HUES64 (cell line): Measurements from ENCODE around the gene CRACR2A.

Experiments
- H3K27ac ChIP-seq: 2 replicates; pipeline ENCODE4 v1.7.0; 2013; ENCODE audit warnings: low read depth, low read length, inconsistent platforms
- H3K27me3 ChIP-seq: 2 replicates; pipeline ENCODE4 v1.6.1; 2013; ENCODE audit warnings: mild to moderate bottlenecking, low read length; ENCODE audit not compliant: insufficient read depth
- H3K36me3 ChIP-seq: 2 replicates; pipeline ENCODE4 v1.6.1; 2013; ENCODE audit warnings: mild to moderate bottlenecking, low read length; ENCODE audit not compliant: insufficient read depth
- H3K4me1 ChIP-seq: 2 replicates; pipeline ENCODE4 v1.6.1; 2013; ENCODE audit warnings: mild to moderate bottlenecking, low read length, moderate library complexity; ENCODE audit not compliant: insufficient read depth
- H3K4me3 ChIP-seq: 2 replicates; pipeline ENCODE4 v1.5.1; 2013; ENCODE audit warnings: mild to moderate bottlenecking, low read length, moderate library complexity
- H3K9ac ChIP-seq: 2 replicates; pipeline ENCODE4 v1.6.1; 2013; ENCODE audit warnings: mild to moderate bottlenecking, low read depth, low read length
- H3K9me3 ChIP-seq: 2 replicates; pipeline ENCODE4 v1.6.1; 2013; ENCODE audit warnings: low read depth, low read length; ENCODE audit not compliant: insufficient read depth
- WGBS: fragments of 150-250, 120-280 bp; methylation state at CpG from one replicate; pipeline ENCODE4 v1.1.7; 2013; ENCODE audit warnings: missing lambda C conversion rate; 5-methylcytosine and 5-hydroxymethylcytosine counted together

Gene CRACR2A

GRCh38 chr12:3624273-3624672 lies 128.6 kb downstream of the CRACR2A start:
- Histone ChIP-seq H3K27me3 (no peaks in the 10 kb centered on the region), H3K27ac (no peak overlapping the region), H3K9ac (no peak overlapping the region), H3K4me3 (no peak overlapping the region), H3K36me3 (no peaks in the 10 kb centered on the region), H3K4me1 (no peaks in the 10 kb centered on the region), H3K9me3 (no peaks in the 10 kb centered on the region)
- WGBS, result 91% methylated on average over 3 of the region's 4 CpGs

GRCh38 chr12:3622822-3623690 lies 129.9 kb downstream of the CRACR2A start:
- Histone ChIP-seq H3K9ac (no peak overlapping the region), H3K4me1 (no peaks in the 10 kb centered on the region), H3K36me3 (no peaks in the 10 kb centered on the region), H3K27me3 (no peaks in the 10 kb centered on the region), H3K9me3 (no peaks in the 10 kb centered on the region), H3K27ac (no peak overlapping the region), H3K4me3 (no peak overlapping the region)
- WGBS, result 90% methylated on average over 18 of the region's 18 CpGs

GRCh38 chr12:3622021-3622821 lies 130.7 kb downstream of the CRACR2A start:
- Histone ChIP-seq H3K4me1 (no peaks in the 10 kb centered on the region), H3K27ac (no peak overlapping the region), H3K9me3 (no peaks in the 10 kb centered on the region), H3K9ac (no peak overlapping the region), H3K4me3 (no peak overlapping the region), H3K36me3 (no peaks in the 10 kb centered on the region), H3K27me3 (no peaks in the 10 kb centered on the region)
- 89% methylated on average over 2 of the region's 2 CpGs for WGBS

GRCh38 chr12:3620856-3621255 lies 132.1 kb downstream of the CRACR2A start:
- 94% methylated on average over 7 of the region's 7 CpGs for WGBS
- Histone ChIP-seq H3K27ac (no peak overlapping the region), H3K36me3 (no peaks in the 10 kb centered on the region), H3K4me1 (no peaks in the 10 kb centered on the region), H3K27me3 (no peaks in the 10 kb centered on the region), H3K4me3 (no peak overlapping the region), H3K9me3 (no peaks in the 10 kb centered on the region), H3K9ac (no peak overlapping the region)

GRCh38 chr12:3617565-3617964 lies 135.3 kb downstream of the CRACR2A start:
- H3K9me3 ChIP-seq, result no peaks in the 10 kb centered on the region
- peaks cover 5% of the 10 kb centered on the region for H3K4me1 ChIP-seq
- 100% methylated on average over 4 of the region's 4 CpGs for WGBS
- H3K4me3 ChIP-seq, result no peak overlapping the region
- H3K36me3 ChIP-seq, result no peaks in the 10 kb centered on the region
- no peaks in the 10 kb centered on the region for H3K27me3 ChIP-seq
- no peak overlapping the region for H3K27ac ChIP-seq
- no peak overlapping the region for H3K9ac ChIP-seq

GRCh38 chr12:3615862-3616261 lies 137.0 kb downstream of the CRACR2A start:
- H3K9ac ChIP-seq, result no peak overlapping the region
- H3K27me3 ChIP-seq, result no peaks in the 10 kb centered on the region
- no peaks in the 10 kb centered on the region for H3K36me3 ChIP-seq
- no peaks in the 10 kb centered on the region for H3K9me3 ChIP-seq
- H3K4me3 ChIP-seq, result no peak overlapping the region
- H3K27ac ChIP-seq, result no peak overlapping the region
- peaks cover 5% of the 10 kb centered on the region for H3K4me1 ChIP-seq
- WGBS, result 100% methylated on average over 5 of the region's 5 CpGs

- H3K36me3 ChIP-seq, result no peaks in the 10 kb centered on the region
- WGBS, result 74% methylated on average over 15 of the region's 16 CpGs
Observed at GRCh38 chr12:3614806-3615466, 138.0 kb downstream of the CRACR2A start.

GRCh38 chr12:3613641-3614395 lies 139.1 kb downstream of the CRACR2A start:
- H3K36me3 ChIP-seq, result no peaks in the 10 kb centered on the region
- H3K9me3 ChIP-seq, result no peaks in the 10 kb centered on the region
- no peaks in the 10 kb centered on the region for H3K27me3 ChIP-seq
- no peak overlapping the region for H3K9ac ChIP-seq
- no peak overlapping the region for H3K27ac ChIP-seq
- H3K4me1 ChIP-seq, result peaks cover 5% of the 10 kb centered on the region
- no peak overlapping the region for H3K4me3 ChIP-seq
- 93% methylated on average over 13 of the region's 13 CpGs for WGBS

More at GRCh38 chr12:3614806-3615466, 138.0 kb downstream of the CRACR2A start:
- Histone ChIP-seq H3K27me3 (no peaks in the 10 kb centered on the region), H3K4me3 (no peak overlapping the region), H3K9me3 (no peaks in the 10 kb centered on the region), H3K27ac (no peak overlapping the region), H3K9ac (no peak overlapping the region), H3K4me1 (peaks cover 5% of the 10 kb centered on the region)

- no peaks in the 10 kb centered on the region for H3K9me3 ChIP-seq
- H3K9ac ChIP-seq, result no peak overlapping the region
- peaks cover 2% of the 10 kb centered on the region; the same call in 1 of the 2 replicates for H3K27me3 ChIP-seq
- H3K4me1 ChIP-seq, result peaks cover 6% of the 10 kb centered on the region
- H3K36me3 ChIP-seq, result no peaks in the 10 kb centered on the region
- H3K4me3 ChIP-seq, result no peak overlapping the region
- WGBS, result 83% methylated on average over 8 of the region's 8 CpGs
- H3K27ac ChIP-seq, result no peak overlapping the region
Observed at GRCh38 chr12:3611860-3612703, 140.8 kb downstream of the CRACR2A start.

- Histone ChIP-seq H3K27ac (no peak overlapping the region), H3K27me3 (peaks cover 15% of the 10 kb centered on the region), H3K9me3 (no peaks in the 10 kb centered on the region), H3K4me3 (no peak overlapping the region), H3K9ac (no peak overlapping the region), H3K4me1 (peaks cover 33% of the 10 kb centered on the region), H3K36me3 (no peaks in the 10 kb centered on the region)
- 91% methylated on average over 3 of the region's 4 CpGs for WGBS
Observed at GRCh38 chr12:3607821-3608220, 145.1 kb downstream of the CRACR2A start.
